HG02610 (cell line): ENCODE results near the gene LENG1.

Experiments used
- ATAC-seq: cut with Tn5 transposase; IDR thresholded peaks from one replicate; pipeline ENCODE4 v1.9.1; 2021; ENCODE audit warnings: mild to moderate bottlenecking, moderate library complexity; ENCODE audit not compliant: unreplicated experiment

The LENG1 gene

GRCh38 chr19:54115109-54116063, 44.1 kb downstream of the LENG1 start, which contains the start of the genes PRPF31 and TFPT:
Gene PRPF31 (plus strand): TSS chr19:54115754. CDS start chr19:54118279, 2,525 bp downstream.
Gene TFPT (minus strand): TSS chr19:54115657. CDS start chr19:54115269, 388 bp downstream.
- ATAC-seq = peak; percentile 81

- ATAC-seq = peak; percentile 36
These were observed 45.0 kb downstream of the LENG1 start for GRCh38 chr19:54114340-54115108.

- no peak for ATAC-seq
These were observed 49.9 kb downstream of the LENG1 start for GRCh38 chr19:54109651-54110050.

- no peak for ATAC-seq
These were observed 51.0 kb downstream of the LENG1 start for GRCh38 chr19:54108496-54108895.

GRCh38 chr19:54107876-54108490, 51.5 kb downstream of the LENG1 start:
- ATAC-seq = no peak

GRCh38 chr19:54106716-54107115, 52.8 kb downstream of the LENG1 start:
- ATAC-seq = no peak

- ATAC-seq = no peak
These were observed 53.7 kb downstream of the LENG1 start for GRCh38 chr19:54105796-54106195.
